ENCODE data around the gene RGL3. TPM values are rescaled to one million over a fixed set of nuclear protein-coding genes. Genes with fewer than 3 reads are reported as not detected.
"Not testable (repeated sequence)": the region's sequence is repeated elsewhere in the genome, so short reads cannot be mapped to it uniquely, and the experiment has no call there.

RGL3 gene
- total RNA-seq, 2 experiments from 2014 or later: not detected

DNA sequence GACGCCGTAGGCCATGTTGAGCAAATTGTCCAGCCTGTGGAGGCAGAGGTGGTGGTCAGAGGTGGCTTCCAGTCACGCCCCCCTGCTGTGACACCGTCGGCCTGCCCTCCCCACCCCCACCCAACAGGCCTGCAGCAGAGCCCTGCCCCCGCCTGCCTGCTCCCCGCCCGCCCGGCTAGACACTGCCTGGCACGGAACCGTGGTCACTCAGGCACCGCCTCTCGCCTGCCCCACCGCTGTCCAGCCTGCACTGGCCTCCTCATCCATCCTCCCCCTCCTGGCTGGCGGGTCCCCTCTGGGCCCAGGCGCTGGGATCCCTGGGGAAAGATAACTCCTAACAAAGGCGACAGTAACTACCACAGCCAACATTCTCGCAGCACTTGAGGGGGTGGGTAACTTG is 38.0 kb upstream of the RGL3 start:
- POLR2A ChIA-PET: no interaction called here
- H3K4me3 Mint-ChIP-seq: no peak overlapping the region

DNA sequence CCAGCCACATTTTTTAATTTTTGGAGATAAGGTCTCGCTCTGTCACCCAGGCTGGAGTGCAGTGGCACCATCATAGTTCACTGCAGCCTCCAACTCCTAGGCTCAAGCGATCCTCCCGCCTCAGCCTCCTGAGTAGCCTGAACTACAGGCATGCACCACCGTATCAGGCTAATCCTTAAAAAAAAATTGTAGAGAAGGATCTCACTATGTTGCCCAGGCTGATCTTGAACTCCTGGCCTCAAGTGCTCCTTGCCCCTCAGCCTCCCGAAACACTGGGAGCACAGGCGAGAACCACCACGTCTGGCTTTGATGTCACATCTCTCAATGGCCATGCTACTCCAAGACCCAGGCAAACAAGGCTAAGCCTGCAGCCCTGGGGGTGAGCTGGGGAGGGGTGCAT is 37.5 kb upstream of the RGL3 start:
- Histone ChIP-seq H3K9me3 (ENCODE audit: control insufficient read depth in 1 of 2, insufficient read depth in 1 of 2, low read length in 2 of 2) (no peaks in the 10 kb centered on the region), H3K4me3 (ENCODE audit: low read length) (no peak overlapping the region), H3K27me3 (ENCODE audit: control insufficient read depth in 1 of 2, insufficient read depth in 2 of 2, low read length in 2 of 2) (no peaks in the 10 kb centered on the region), H3K27ac (ENCODE audit: low read depth in 1 of 2, low read length in 2 of 2) (no peak overlapping the region), H3K4me1 (ENCODE audit: insufficient read depth, low read length) (no peaks in the 10 kb centered on the region), H3K36me3 (ENCODE audit: insufficient read depth, low read length) (no peaks in the 10 kb centered on the region)
- no peaks in the 10 kb centered on the region for H3K36me3 Mint-ChIP-seq (ENCODE audit: low read depth)
- ChIA-PET CTCF (no interaction called here), POLR2A (no interaction called here)
- no peak for DNase-seq
- H3K27ac Mint-ChIP-seq: no peak overlapping the region
- no peaks in the 10 kb centered on the region for H3K4me1 Mint-ChIP-seq (ENCODE audit: low read depth)
- intact Hi-C loops (cut with DNase I, micrococcal nuclease): no loop called here
- H3K27me3 Mint-ChIP-seq: peaks cover 23% of the 10 kb centered on the region
- ATAC-seq (ENCODE audit: poor library complexity): no peak
- TF ChIP-seq, protein P1, sequence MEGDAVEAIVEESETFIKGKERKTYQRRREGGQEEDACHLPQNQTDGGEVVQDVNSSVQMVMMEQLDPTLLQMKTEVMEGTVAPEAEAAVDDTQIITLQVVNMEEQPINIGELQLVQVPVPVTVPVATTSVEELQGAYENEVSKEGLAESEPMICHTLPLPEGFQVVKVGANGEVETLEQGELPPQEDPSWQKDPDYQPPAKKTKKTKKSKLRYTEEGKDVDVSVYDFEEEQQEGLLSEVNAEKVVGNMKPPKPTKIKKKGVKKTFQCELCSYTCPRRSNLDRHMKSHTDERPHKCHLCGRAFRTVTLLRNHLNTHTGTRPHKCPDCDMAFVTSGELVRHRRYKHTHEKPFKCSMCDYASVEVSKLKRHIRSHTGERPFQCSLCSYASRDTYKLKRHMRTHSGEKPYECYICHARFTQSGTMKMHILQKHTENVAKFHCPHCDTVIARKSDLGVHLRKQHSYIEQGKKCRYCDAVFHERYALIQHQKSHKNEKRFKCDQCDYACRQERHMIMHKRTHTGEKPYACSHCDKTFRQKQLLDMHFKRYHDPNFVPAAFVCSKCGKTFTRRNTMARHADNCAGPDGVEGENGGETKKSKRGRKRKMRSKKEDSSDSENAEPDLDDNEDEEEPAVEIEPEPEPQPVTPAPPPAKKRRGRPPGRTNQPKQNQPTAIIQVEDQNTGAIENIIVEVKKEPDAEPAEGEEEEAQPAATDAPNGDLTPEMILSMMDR (IDR thresholded peaks at IDR 0.05): no peak
- no peak overlapping the region for H3K4me3 Mint-ChIP-seq
- H3K9me3 Mint-ChIP-seq: no peaks in the 10 kb centered on the region

More for the DNA sequence above, 38.0 kb upstream of the RGL3 start:
- Histone ChIP-seq H3K4me3 (ENCODE audit: low read length) (no peak overlapping the region), H3K27me3 (ENCODE audit: control insufficient read depth in 1 of 2, insufficient read depth in 2 of 2, low read length in 2 of 2) (no peaks in the 10 kb centered on the region), H3K27ac (ENCODE audit: low read depth in 1 of 2, low read length in 2 of 2) (no peak overlapping the region), H3K36me3 (ENCODE audit: insufficient read depth, low read length) (no peaks in the 10 kb centered on the region), H3K9me3 (ENCODE audit: control insufficient read depth in 1 of 2, insufficient read depth in 1 of 2, low read length in 2 of 2) (no peaks in the 10 kb centered on the region), H3K4me1 (ENCODE audit: insufficient read depth, low read length) (no peaks in the 10 kb centered on the region)
- no peaks in the 10 kb centered on the region for H3K9me3 Mint-ChIP-seq
- H3K4me1 Mint-ChIP-seq (ENCODE audit: low read depth): no peaks in the 10 kb centered on the region
- TF ChIP-seq, protein P1 (IDR thresholded peaks at IDR 0.05): no peak
- intact Hi-C loops (cut with DNase I, micrococcal nuclease): no loop called here
- no peak overlapping the region for H3K27ac Mint-ChIP-seq
- no peak for DNase-seq
- ATAC-seq (ENCODE audit: poor library complexity): no peak
- H3K36me3 Mint-ChIP-seq (ENCODE audit: low read depth): no peaks in the 10 kb centered on the region
- H3K27me3 Mint-ChIP-seq: peaks cover 23% of the 10 kb centered on the region
- CTCF ChIA-PET: no interaction called here

DNA sequence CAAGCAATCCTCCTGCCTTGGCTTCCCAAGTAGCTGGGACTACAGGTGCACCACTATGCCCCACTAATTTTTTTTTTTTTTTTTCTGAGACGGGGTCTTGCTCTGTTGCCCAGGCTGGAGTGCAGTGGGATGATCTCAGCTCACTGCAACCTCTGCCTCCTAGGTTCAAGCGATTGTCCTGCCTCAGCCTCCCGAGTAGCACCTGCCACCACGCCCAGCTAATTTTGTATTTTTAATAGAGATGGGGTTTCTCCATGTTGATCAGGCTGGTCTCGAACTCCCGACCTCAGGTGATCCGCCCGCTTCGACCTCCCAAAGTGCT is 36.1 kb upstream of the RGL3 start:
- POLR2A ChIA-PET; intact Hi-C loops (cut with DNase I, micrococcal nuclease); H3K9me3 ChIP-seq (ENCODE audit: control insufficient read depth in 1 of 2, insufficient read depth in 1 of 2, low read length in 2 of 2); DNase-seq; H3K4me1 Mint-ChIP-seq (ENCODE audit: low read depth); H3K27ac Mint-ChIP-seq; H3K36me3 Mint-ChIP-seq (ENCODE audit: low read depth); H3K27ac ChIP-seq (ENCODE audit: low read depth in 1 of 2, low read length in 2 of 2); H3K4me3 Mint-ChIP-seq; H3K9me3 Mint-ChIP-seq; ATAC-seq (ENCODE audit: poor library complexity); H3K36me3 ChIP-seq (ENCODE audit: insufficient read depth, low read length); H3K4me1 ChIP-seq (ENCODE audit: insufficient read depth, low read length); H3K27me3 ChIP-seq (ENCODE audit: control insufficient read depth in 1 of 2, insufficient read depth in 2 of 2, low read length in 2 of 2); H3K4me3 ChIP-seq (ENCODE audit: low read length): not testable (repeated sequence)
- peaks cover 17% of the 10 kb centered on the region for H3K27me3 Mint-ChIP-seq
- CTCF ChIA-PET: interaction anchor here (0.5 to 1.1 kb wide), 2 partner anchors 27 to 70 kb away, joined by 3 read pairs; no protein-coding TSS in a partner anchor
